Natural killer cell (primary cell): ENCODE data around the gene MAML3. TPM values are rescaled to one million over a fixed set of nuclear protein-coding genes. Genes with fewer than 3 reads are reported as not detected.

Experiments used
- ATAC-seq, 3 donors: fragments of 150-1000 bp in 2 of 3; fragments of 200-7000 bp in 1 of 3; cut with Tn5 transposase; 1 replicate in 1 of 3; 2 replicates in 2 of 3; pipeline ENCODE4 v1.10.0; 2021; ENCODE audit warnings: mild to moderate bottlenecking in 2 of 3, moderate library complexity in 2 of 3
- DNase-seq, 2 donors: peaks; one replicate each; pipeline versions ENCODE4 v3.0.0 to v3.0.0-alpha.2; 2013 to 2021; ENCODE audit warnings: mixed read lengths in 1 of 2
- H3K27ac ChIP-seq: one replicate; pipeline ENCODE4 v1.5.1; 2013; ENCODE audit warnings: mild to moderate bottlenecking, low read length
- H3K27me3 ChIP-seq: one replicate; pipeline ENCODE4 v1.6.1; 2013; ENCODE audit warnings: low read length; ENCODE audit not compliant: control insufficient read depth, insufficient read depth
- H3K36me3 ChIP-seq: one replicate; pipeline ENCODE4 v1.6.1; 2013; ENCODE audit warnings: low read length; ENCODE audit not compliant: control insufficient read depth, insufficient read depth
- H3K4me1 ChIP-seq: one replicate; pipeline ENCODE4 v1.6.1; 2013; ENCODE audit warnings: low read length; ENCODE audit not compliant: control insufficient read depth, insufficient read depth
- H3K4me3 ChIP-seq: one replicate; pipeline ENCODE4 v1.5.1; 2013; ENCODE audit warnings: low read length
- H3K9me3 ChIP-seq: one replicate; pipeline ENCODE4 v1.6.1; 2013; ENCODE audit warnings: low read length; ENCODE audit not compliant: control insufficient read depth, insufficient read depth
- H3K27ac Mint-ChIP-seq, 2 donors: one replicate each; pipeline ENCODE4 v1.8.0; 2022; ENCODE audit warnings: mild to moderate bottlenecking in 2 of 2, mixed read lengths in 2 of 2, moderate library complexity in 1 of 2
- H3K27me3 Mint-ChIP-seq, 2 donors: one replicate each; pipeline ENCODE4 v1.8.0; 2022; ENCODE audit warnings: low read depth in 2 of 2, mixed read lengths in 2 of 2
- H3K36me3 Mint-ChIP-seq: one replicate; pipeline ENCODE4 v1.8.0; 2022; ENCODE audit warnings: mixed read lengths
- H3K4me1 Mint-ChIP-seq, 2 donors: one replicate each; pipeline ENCODE4 v1.8.0; 2022; ENCODE audit warnings: mixed read lengths in 2 of 2
- H3K4me3 Mint-ChIP-seq: one replicate; pipeline ENCODE4 v1.8.0; 2022; ENCODE audit warnings: mild to moderate bottlenecking, moderate library complexity, mixed read lengths
- H3K9me3 Mint-ChIP-seq, 2 donors: one replicate each; pipeline ENCODE4 v1.8.0; 2022; ENCODE audit warnings: mixed read lengths in 2 of 2
- WGBS: methylation state at CpG from one replicate; pipeline ENCODE4 v1.1.7; 2013; ENCODE audit warnings: missing lambda C conversion rate; ENCODE audit not compliant: insufficient coverage; 5-methylcytosine and 5-hydroxymethylcytosine counted together
- intact Hi-C: fragments of 100-400 bp; cut with micrococcal nuclease; formaldehyde crosslinking; loops from one replicate; pipeline ENCODE4 v1.14.2; 2022
- total RNA-seq, 4 donors: library from RNA; stranded (reverse); fragments of 120-200 nt in 1 of 4; gene quantifications; one replicate each; pipeline versions ENCODE4 v1.2.3 to v1.2.4, GENCODE V29; 2013 to 2022
- TF ChIP-seq, protein P1 (sequence below): fragments of 200-600 bp; IDR thresholded peaks from one replicate; pipeline ENCODE4 v1.8.0; 2022; ENCODE audit warnings: antibody characterized with exemption

The MAML3 gene
- total RNA-seq, 3 donors from 2014 or later (not counting 1 experiment from before 2014, with no cell fraction given), result 1.7 to 5.6 (median 2.8) TPM

DNA sequence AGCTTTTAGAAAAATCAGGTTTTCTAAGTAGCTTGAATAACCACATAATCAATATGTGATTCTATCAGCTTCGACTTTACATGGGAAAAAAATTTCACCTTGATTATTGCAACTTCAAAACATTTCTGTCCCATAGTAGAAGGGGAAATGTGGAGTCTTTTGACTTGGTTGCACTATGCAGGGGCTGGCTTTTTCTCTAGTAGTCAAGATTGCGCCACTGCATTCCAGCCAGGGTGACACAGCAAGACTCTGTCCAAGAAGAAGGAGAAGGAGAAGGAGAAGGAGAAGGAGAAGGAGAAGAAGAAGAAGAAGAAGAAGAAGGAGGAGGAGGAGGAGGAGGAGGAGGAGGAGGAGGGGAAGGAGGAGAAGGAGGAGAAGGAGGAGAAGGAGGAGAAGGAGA, 84.9 kb downstream of the MAML3 start:
- H3K27me3 ChIP-seq, result peaks cover 3% of the 10 kb centered on the region
- peaks cover 20% of the 10 kb centered on the region for H3K4me1 ChIP-seq
- no peak for DNase-seq
- H3K36me3 ChIP-seq, result no peaks in the 10 kb centered on the region
- no peak overlapping the region for H3K4me3 ChIP-seq
- no peaks in the 10 kb centered on the region for H3K36me3 Mint-ChIP-seq
- H3K4me1 Mint-ChIP-seq, result peaks cover 22 to 26% of the 10 kb centered on the region in 2 donors
- H3K4me3 Mint-ChIP-seq, result no peak overlapping the region
- no peaks in the 10 kb centered on the region for H3K9me3 ChIP-seq
- H3K27ac ChIP-seq, result no peak overlapping the region
- no peak for ATAC-seq
- no peaks in the 10 kb centered on the region for H3K9me3 Mint-ChIP-seq
- peaks cover 67 to 78% of the 10 kb centered on the region in 2 donors for H3K27me3 Mint-ChIP-seq
- WGBS, result 83% methylated on average over 1 of the region's 2 CpGs
- no peak overlapping the region for H3K27ac Mint-ChIP-seq
- intact Hi-C loops, result no loop called here
- TF ChIP-seq, protein P1, sequence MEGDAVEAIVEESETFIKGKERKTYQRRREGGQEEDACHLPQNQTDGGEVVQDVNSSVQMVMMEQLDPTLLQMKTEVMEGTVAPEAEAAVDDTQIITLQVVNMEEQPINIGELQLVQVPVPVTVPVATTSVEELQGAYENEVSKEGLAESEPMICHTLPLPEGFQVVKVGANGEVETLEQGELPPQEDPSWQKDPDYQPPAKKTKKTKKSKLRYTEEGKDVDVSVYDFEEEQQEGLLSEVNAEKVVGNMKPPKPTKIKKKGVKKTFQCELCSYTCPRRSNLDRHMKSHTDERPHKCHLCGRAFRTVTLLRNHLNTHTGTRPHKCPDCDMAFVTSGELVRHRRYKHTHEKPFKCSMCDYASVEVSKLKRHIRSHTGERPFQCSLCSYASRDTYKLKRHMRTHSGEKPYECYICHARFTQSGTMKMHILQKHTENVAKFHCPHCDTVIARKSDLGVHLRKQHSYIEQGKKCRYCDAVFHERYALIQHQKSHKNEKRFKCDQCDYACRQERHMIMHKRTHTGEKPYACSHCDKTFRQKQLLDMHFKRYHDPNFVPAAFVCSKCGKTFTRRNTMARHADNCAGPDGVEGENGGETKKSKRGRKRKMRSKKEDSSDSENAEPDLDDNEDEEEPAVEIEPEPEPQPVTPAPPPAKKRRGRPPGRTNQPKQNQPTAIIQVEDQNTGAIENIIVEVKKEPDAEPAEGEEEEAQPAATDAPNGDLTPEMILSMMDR, result no peak

DNA sequence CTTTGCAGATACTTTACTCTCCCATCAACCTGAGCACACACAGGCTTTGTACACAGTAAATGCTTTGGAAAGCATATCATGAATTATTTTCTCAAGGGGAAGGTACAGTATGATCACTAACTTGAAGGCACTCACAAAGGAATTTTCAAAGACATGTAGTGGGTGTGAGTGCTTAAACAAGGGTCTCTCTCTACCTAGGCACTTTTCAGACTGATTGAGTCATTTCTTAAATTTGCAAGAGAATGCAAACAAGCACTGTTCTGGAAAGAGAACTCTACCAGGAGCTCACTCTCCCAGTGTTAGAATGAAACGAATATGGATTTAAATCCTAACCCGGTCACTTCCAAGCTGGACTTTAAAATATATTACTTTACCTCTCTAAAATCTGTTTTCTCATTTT, 85.7 kb downstream of the MAML3 start:
- Histone ChIP-seq H3K4me3 (no peak overlapping the region), H3K27me3 (peaks cover 3% of the 10 kb centered on the region), H3K36me3 (no peaks in the 10 kb centered on the region), H3K27ac (no peak overlapping the region), H3K4me1 (peaks cover 20% of the 10 kb centered on the region), H3K9me3 (no peaks in the 10 kb centered on the region)
- WGBS, result 75% methylated on average over 1 of the region's 2 CpGs
- no peak for DNase-seq
- Mint-ChIP-seq H3K9me3 (no peaks in the 10 kb centered on the region), H3K27me3 (peaks cover 64 to 78% of the 10 kb centered on the region in 2 donors), H3K4me3 (no peak overlapping the region), H3K36me3 (no peaks in the 10 kb centered on the region), H3K27ac (no peak overlapping the region), H3K4me1 (peaks cover 22 to 26% of the 10 kb centered on the region in 2 donors)
- intact Hi-C loops, result no loop called here
- TF ChIP-seq, protein P1, result no peak
- ATAC-seq, result no peak

DNA sequence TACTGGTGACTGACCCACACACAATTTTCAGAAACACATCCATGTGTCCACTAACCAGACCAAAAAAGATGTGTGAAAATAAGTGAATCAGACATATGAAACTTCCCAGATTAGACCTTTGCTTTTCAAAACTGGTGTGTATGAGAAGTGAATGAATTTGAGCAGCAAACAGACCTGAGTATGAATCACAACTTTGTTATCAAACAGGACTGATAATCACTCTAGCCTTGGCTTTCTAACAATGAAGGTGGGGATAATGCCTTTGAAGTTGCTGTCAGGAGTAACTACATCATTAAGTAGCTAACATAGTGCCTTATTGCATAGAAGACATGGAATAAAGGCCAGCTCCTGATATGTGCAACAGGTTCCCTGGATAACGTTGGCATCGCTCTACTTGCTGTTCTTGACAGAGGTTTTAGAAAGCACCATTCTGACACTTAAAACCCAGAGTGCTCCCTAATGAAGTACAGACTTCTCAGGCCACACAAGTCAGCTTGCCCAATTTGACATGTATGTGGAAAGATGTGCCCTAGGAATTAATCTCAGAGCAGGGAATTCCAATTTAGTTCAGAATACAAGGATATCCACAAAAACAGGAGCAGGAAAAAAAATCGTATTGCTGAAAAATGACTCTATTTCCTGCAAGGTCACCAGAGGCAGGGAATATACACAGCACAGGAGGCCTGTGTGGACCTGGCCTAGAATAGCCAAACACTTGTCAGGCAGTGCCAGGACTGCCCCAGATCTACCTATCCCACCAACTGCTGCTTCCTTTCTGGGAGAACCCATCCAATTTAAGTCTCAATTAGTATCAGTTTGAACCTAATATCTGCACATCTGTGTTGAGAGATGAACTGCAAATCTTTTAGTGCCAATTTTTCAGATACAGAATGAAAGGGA, 87.7 kb downstream of the MAML3 start:
- no peak overlapping the region for H3K27ac Mint-ChIP-seq

More for the DNA sequence above, 87.7 kb downstream of the MAML3 start:
- H3K36me3 ChIP-seq, result no peaks in the 10 kb centered on the region
- intact Hi-C loops, result no loop called here
- TF ChIP-seq, protein P1, result no peak
- DNase-seq (no peak), ATAC-seq (no peak)
- WGBS, result 90% methylated on average over 3 of the region's 3 CpGs
- Mint-ChIP-seq H3K4me1 (peaks cover 12% of the 10 kb centered on the region in 2 donors), H3K4me3 (no peak overlapping the region), H3K27me3 (peaks cover 54 to 85% of the 10 kb centered on the region in 2 donors), H3K9me3 (no peaks in the 10 kb centered on the region), H3K36me3 (no peaks in the 10 kb centered on the region)
- no peak overlapping the region for H3K27ac ChIP-seq
- no peak overlapping the region for H3K4me3 ChIP-seq
- H3K9me3 ChIP-seq, result no peaks in the 10 kb centered on the region
- H3K4me1 ChIP-seq, result peaks cover 8% of the 10 kb centered on the region
- H3K27me3 ChIP-seq, result peaks cover 3% of the 10 kb centered on the region
